GM19240 (cell line): Measurements from ENCODE around the gene VPREB3.
A peak's percentile ranks its signal among the peaks of the same experiment; 100 is the strongest.

Experiments used
- DNase-seq: peaks from one replicate; pipeline ENCODE4 v3.0.0; 2011; ENCODE audit warnings: low spot score; ENCODE audit not compliant: insufficient read length

The VPREB3 gene

GRCh38 chr22:23754220-23754919 lies at the start of gene VPREB3:
VPREB3 (minus strand) TSS chr22:23754425; CDS start chr22:23754363, 62 bp downstream.
- DNase-seq, result no peak

GRCh38 chr22:23803001-23803819 lies 49.0 kb upstream of the VPREB3 start:
- DNase-seq, result peak; percentile 52

GRCh38 chr22:23801886-23802377 lies 47.7 kb upstream of the VPREB3 start:
- no peak for DNase-seq

GRCh38 chr22:23801238-23801821 lies 47.1 kb upstream of the VPREB3 start:
- DNase-seq, result no peak

GRCh38 chr22:23800297-23801237 lies 46.3 kb upstream of the VPREB3 start:
- peak; percentile 33 for DNase-seq

- DNase-seq, result no peak
These were observed 42.2 kb upstream of the VPREB3 start for GRCh38 chr22:23796461-23796860.

- no peak for DNase-seq
These were observed 39.1 kb upstream of the VPREB3 start for GRCh38 chr22:23793326-23793725.

- DNase-seq, result no peak
These were observed 37.8 kb upstream of the VPREB3 start for GRCh38 chr22:23791738-23792645.

GRCh38 chr22:23790819-23791737 lies 36.9 kb upstream of the VPREB3 start:
- no peak for DNase-seq

- DNase-seq, result no peak
These were observed 35.4 kb upstream of the VPREB3 start for GRCh38 chr22:23789638-23790037.

GRCh38 chr22:23789121-23789520 lies 34.9 kb upstream of the VPREB3 start:
- DNase-seq, result no peak

GRCh38 chr22:23787910-23788309 lies 33.7 kb upstream of the VPREB3 start:
- DNase-seq, result no peak

- no peak for DNase-seq
These were observed 33.3 kb upstream of the VPREB3 start for GRCh38 chr22:23787600-23787896.

- peak; percentile 91 for DNase-seq
These were observed 32.8 kb upstream of the VPREB3 start, which contains the start of gene SMARCB1 for GRCh38 chr22:23786752-23787599. SMARCB1 (plus strand) TSS chr22:23786966; CDS start chr22:23787170, 204 bp downstream.

GRCh38 chr22:23786261-23786710 lies 32.1 kb upstream of the VPREB3 start:
- DNase-seq, result no peak

- no peak for DNase-seq
These were observed 30.0 kb upstream of the VPREB3 start for GRCh38 chr22:23784215-23784732.

GRCh38 chr22:23783265-23784150 lies 29.3 kb upstream of the VPREB3 start:
- no peak for DNase-seq
